GM12864 (cell line): ENCODE results near the gene PRCP.
"Not testable (repeated sequence)": the region's sequence is repeated elsewhere in the genome, so short reads cannot be mapped to it uniquely, and the experiment has no call there.

Experiments used
- DNase-seq: peaks from one replicate; pipeline ENCODE4 v3.0.0-alpha.2; 2011; ENCODE audit warnings: low read depth
- H3K4me3 ChIP-seq: 2 replicates; pipeline ENCODE4 v1.5.1; 2011; ENCODE audit warnings: mild to moderate bottlenecking, low read depth, low read length, control low read depth
- CTCF ChIP-seq: IDR thresholded peaks from 2 replicates; pipeline ENCODE4 v1.5.1; 2011; ENCODE audit warnings: low read depth, mild to moderate bottlenecking, moderate library complexity, low read length, control low read depth, inconsistent platforms; ENCODE audit errors: missing control alignments

PRCP gene

DNA sequence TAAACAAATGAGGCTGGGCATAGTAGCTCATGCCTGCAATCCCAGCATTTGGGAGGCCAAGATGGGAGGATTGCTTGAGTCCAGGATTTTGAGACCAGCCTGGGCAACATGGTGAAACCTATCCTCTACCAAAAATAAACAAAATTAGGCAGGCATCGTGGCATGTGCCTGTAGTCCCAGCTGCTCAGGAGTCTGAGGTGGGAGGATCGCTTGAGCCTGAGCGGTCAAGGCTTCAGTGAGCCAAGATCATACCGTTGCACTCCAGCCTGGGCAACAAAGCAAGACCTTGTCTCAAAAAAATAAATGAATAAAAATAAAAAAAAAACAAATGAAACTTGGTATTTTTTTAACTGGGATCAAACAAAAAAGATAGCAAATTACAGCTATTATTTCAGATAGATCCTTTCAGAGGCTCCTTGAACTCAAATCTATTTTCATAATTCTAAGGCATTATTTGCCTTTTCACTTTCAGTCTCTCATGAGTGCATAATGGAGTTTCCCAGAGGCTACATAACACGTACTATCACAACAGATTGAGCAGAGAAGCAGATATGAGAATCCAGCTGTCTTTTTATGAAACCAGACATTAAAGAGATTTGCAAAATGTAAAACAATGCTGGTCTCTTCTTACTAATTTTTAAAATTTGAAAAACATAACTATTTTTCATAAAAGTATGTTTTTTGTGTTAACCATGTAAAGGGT lies 24.4 kb upstream of the PRCP start:
- no peak for TF ChIP-seq CTCF
- no peak overlapping the region for H3K4me3 ChIP-seq
- DNase-seq: no peak

GRCh38 chr11:82922396-82923173 lies 22.4 kb upstream of the PRCP start:
- DNase-seq, H3K4me3 ChIP-seq: not testable (repeated sequence)

GRCh38 chr11:82920227-82920626 lies 20.0 kb upstream of the PRCP start:
- not testable (repeated sequence) for H3K4me3 ChIP-seq, DNase-seq

- not testable (repeated sequence) for DNase-seq, H3K4me3 ChIP-seq
These were observed 19.6 kb upstream of the PRCP start for GRCh38 chr11:82919786-82920185.

GRCh38 chr11:82909015-82909640 lies 8.9 kb upstream of the PRCP start:
- H3K4me3 ChIP-seq: no peak overlapping the region
- no peak for DNase-seq
- TF ChIP-seq CTCF: no peak

GRCh38 chr11:82908311-82908710 lies 8.1 kb upstream of the PRCP start:
- no peak for DNase-seq
- TF ChIP-seq CTCF: no peak
- H3K4me3 ChIP-seq: no peak overlapping the region

DNA sequence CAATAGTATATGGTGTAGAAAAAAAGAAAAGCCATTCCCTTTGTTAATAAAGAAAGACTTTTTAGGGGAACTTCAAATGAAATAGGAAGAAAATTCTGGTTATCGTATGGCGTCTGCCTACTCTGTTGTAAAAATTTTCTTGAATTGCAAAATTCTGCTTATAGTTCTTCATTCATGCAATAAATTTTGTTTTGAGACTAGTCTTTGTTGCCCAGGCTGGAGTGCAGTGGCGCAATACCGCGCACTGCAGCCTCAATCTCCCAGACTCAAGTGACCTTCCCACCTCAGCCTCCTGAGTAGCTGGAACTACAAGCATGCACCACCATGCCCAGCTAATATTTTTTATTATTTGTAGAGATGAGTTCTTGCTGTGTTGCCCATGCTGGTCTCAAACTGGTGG lies 7.1 kb upstream of the PRCP start:
- H3K4me3 ChIP-seq: no peak overlapping the region
- TF ChIP-seq CTCF: no peak
- no peak for DNase-seq

DNA sequence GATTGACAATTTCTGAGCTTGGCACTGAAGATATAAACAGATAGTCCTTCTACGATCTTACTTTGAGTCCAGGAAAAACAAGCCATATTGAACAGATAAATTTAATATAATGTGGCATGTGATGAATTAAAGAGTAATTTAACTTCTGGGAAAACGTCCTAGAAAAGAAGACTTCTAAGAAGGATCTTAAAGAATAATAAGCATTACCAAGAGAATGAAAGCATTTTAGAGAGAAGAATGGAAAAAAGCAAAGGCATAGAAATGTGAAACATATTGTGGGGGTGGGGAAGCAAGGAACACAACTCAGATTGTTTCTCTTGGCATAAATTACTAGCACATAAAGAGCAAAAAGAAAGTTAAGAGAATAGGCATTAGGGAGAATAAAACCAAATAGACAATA lies 6.7 kb upstream of the PRCP start:
- no peak for TF ChIP-seq CTCF
- no peak for DNase-seq
- no peak overlapping the region for H3K4me3 ChIP-seq
